ENCODE data around the gene QSOX2. TPM values are rescaled to one million over a fixed set of nuclear protein-coding genes. Genes with fewer than 3 reads are reported as not detected.

The QSOX2 gene
- total RNA-seq, 3 donors from 2014 or later (not counting 1 experiment from before 2014, with no cell fraction given): 10.8 to 16.7 (median 16.6) TPM

DNA sequence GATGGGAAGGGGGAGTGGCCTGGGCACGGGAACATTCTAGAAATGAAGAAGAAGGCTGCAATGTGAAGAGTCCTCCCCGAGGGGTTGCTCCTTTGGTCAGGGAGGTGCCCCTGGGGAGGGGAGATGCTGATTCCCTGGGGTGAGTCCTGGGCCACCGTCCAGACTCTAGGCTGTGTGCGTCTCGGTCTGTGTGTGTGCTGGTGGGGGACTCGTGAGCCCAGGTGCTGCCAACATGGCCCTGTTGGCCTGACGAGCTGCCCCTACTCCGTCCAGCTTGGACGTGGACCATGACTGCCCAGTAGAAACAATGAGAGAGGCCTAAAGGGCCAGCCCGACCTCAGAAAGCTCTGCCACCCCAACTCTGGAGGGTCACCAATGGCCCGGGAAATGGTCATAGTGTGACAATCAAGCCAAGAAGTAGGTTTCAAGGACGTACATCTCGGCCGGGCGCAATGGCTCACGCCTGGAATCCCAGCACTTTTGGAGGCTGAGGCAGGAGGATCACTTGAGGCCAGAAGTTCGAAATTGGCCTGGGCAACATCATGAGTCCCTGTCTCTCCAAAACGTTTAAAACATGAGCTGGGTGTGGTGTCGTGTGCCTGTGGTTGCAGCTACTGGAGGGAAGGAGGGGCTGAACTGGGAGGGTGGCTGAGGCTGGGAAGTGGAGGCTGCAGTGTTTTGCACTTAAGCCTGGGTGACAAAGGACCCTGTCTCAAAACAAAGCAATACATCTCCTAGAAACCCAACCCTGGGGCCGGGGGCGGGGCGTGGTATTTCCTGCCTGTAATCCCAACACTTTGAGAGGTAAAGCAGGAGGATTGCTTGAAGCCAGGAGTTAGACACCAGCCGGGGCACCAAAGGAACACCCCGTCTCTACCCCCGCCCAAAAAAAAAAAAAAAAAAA lies 57.7 kb downstream of the QSOX2 start:
- Histone ChIP-seq H3K36me3 (ENCODE audit: control insufficient read depth, insufficient read depth, low read length) (no peaks in the 10 kb centered on the region), H3K4me1 (ENCODE audit: control insufficient read depth, insufficient read depth, low read length) (no peaks in the 10 kb centered on the region), H3K27me3 (ENCODE audit: control insufficient read depth, insufficient read depth, low read length) (peaks cover 6% of the 10 kb centered on the region), H3K27ac (ENCODE audit: low read length) (no peak overlapping the region), H3K4me3 (ENCODE audit: low read length) (no peak overlapping the region), H3K9me3 (ENCODE audit: control insufficient read depth, insufficient read depth, low read length) (no peaks in the 10 kb centered on the region)
- Mint-ChIP-seq H3K36me3 (no peaks in the 10 kb centered on the region), H3K27me3 (ENCODE audit: low read depth in 2 of 2) (peaks cover 14 to 33% of the 10 kb centered on the region in 2 donors), H3K27ac (no peak overlapping the region), H3K4me1 (no peaks in the 10 kb centered on the region), H3K9me3 (no peaks in the 10 kb centered on the region), H3K4me3 (no peak overlapping the region)
- intact Hi-C loops (cut with micrococcal nuclease): no loop called here
- no peak for ATAC-seq
- 71% methylated on average over 25 of the region's 25 CpGs for WGBS (ENCODE audit: insufficient coverage)
- TF ChIP-seq, protein P1, sequence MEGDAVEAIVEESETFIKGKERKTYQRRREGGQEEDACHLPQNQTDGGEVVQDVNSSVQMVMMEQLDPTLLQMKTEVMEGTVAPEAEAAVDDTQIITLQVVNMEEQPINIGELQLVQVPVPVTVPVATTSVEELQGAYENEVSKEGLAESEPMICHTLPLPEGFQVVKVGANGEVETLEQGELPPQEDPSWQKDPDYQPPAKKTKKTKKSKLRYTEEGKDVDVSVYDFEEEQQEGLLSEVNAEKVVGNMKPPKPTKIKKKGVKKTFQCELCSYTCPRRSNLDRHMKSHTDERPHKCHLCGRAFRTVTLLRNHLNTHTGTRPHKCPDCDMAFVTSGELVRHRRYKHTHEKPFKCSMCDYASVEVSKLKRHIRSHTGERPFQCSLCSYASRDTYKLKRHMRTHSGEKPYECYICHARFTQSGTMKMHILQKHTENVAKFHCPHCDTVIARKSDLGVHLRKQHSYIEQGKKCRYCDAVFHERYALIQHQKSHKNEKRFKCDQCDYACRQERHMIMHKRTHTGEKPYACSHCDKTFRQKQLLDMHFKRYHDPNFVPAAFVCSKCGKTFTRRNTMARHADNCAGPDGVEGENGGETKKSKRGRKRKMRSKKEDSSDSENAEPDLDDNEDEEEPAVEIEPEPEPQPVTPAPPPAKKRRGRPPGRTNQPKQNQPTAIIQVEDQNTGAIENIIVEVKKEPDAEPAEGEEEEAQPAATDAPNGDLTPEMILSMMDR (IDR thresholded peaks at IDR 0.05): no peak
- no peak for DNase-seq

DNA sequence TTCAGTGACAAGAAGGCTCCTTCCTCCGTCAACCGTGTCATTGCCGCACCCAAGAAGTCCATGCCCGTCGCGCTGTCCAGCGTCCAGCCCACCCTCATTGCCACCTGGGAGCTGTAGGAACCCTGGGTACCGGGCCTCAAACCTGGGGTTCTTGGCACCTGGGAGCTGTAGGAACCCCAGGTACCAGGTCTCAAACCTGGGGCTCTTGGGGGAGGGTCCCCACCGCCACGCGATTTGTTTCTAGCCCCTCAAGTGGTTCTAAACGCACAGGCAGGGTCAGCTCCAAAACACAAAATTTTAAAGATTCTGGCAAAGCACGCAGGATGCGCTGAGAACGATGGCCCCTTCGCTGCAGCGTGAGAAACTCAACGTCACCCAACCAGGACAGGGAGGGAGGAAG lies 58.4 kb downstream of the QSOX2 start:
- no peak overlapping the region for H3K27ac ChIP-seq (ENCODE audit: low read length)
- Mint-ChIP-seq H3K9me3 (no peaks in the 10 kb centered on the region), H3K36me3 (no peaks in the 10 kb centered on the region), H3K27me3 (ENCODE audit: low read depth in 2 of 2) (peaks cover 14 to 28% of the 10 kb centered on the region in 2 donors), H3K4me1 (no peaks in the 10 kb centered on the region), H3K4me3 (no peak overlapping the region), H3K27ac (no peak overlapping the region)
- H3K4me3 ChIP-seq (ENCODE audit: low read length): no peak overlapping the region
- DNase-seq (no peak), ATAC-seq (no peak)
- TF ChIP-seq, protein P1 (IDR thresholded peaks at IDR 0.05): no peak
- H3K4me1 ChIP-seq (ENCODE audit: control insufficient read depth, insufficient read depth, low read length): no peaks in the 10 kb centered on the region
- H3K36me3 ChIP-seq (ENCODE audit: control insufficient read depth, insufficient read depth, low read length): no peaks in the 10 kb centered on the region
- intact Hi-C loops (cut with micrococcal nuclease): no loop called here
- 94% methylated on average over 18 of the region's 18 CpGs for WGBS (ENCODE audit: insufficient coverage)
- H3K27me3 ChIP-seq (ENCODE audit: control insufficient read depth, insufficient read depth, low read length): peaks cover 6% of the 10 kb centered on the region
- no peaks in the 10 kb centered on the region for H3K9me3 ChIP-seq (ENCODE audit: control insufficient read depth, insufficient read depth, low read length)

DNA sequence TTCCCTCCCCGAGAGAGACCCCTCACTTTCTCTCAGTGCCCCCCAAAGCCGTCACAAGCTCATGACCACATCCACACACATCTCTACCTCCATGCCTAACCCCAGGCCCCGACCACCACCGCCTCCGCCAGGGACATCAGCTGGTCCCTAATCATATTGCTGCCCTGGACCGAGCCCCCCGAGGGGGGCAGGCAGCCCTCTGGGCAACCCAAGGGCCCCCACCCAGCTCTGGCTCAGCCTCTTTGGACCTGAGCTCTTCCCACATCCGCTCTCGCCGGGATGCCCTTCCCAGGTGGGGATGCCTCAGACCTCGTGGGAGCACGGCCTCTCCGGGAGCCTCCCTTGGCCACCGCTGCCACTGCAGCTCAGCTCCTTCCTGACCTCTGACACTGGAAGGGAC lies 59.2 kb downstream of the QSOX2 start:
- no peaks in the 10 kb centered on the region for H3K9me3 Mint-ChIP-seq
- TF ChIP-seq, protein P1 (IDR thresholded peaks at IDR 0.05): no peak
- no peak overlapping the region for H3K4me3 ChIP-seq (ENCODE audit: low read length)
- no peak overlapping the region for H3K27ac Mint-ChIP-seq
- H3K4me3 Mint-ChIP-seq: no peak overlapping the region
- H3K36me3 Mint-ChIP-seq: no peaks in the 10 kb centered on the region
- H3K36me3 ChIP-seq (ENCODE audit: control insufficient read depth, insufficient read depth, low read length): no peaks in the 10 kb centered on the region
- no peaks in the 10 kb centered on the region for H3K9me3 ChIP-seq (ENCODE audit: control insufficient read depth, insufficient read depth, low read length)
- no peak overlapping the region for H3K27ac ChIP-seq (ENCODE audit: low read length)
- DNase-seq (no peak), ATAC-seq (no peak)
- H3K4me1 ChIP-seq (ENCODE audit: control insufficient read depth, insufficient read depth, low read length): no peaks in the 10 kb centered on the region
- no peaks in the 10 kb centered on the region for H3K4me1 Mint-ChIP-seq
- 73% methylated on average over 14 of the region's 14 CpGs for WGBS (ENCODE audit: insufficient coverage)
- peaks cover 3% of the 10 kb centered on the region for H3K27me3 ChIP-seq (ENCODE audit: control insufficient read depth, insufficient read depth, low read length)
- intact Hi-C loops (cut with micrococcal nuclease): no loop called here
- peaks cover 9 to 24% of the 10 kb centered on the region in 2 donors for H3K27me3 Mint-ChIP-seq (ENCODE audit: low read depth in 2 of 2)
